ENCODE results near the gene COG6.

The COG6 gene

GRCh38 chr13:39672378-39673132, 17.1 kb downstream of the COG6 start:
- DNase-seq (ENCODE audit: low read depth), result peak; percentile 23
- H3K4me3 ChIP-seq (ENCODE audit: control insufficient read depth, low read depth, low read length), result no peak overlapping the region
- TF ChIP-seq CTCF (conservative IDR thresholded peaks at IDR 0.05; ENCODE audit: control insufficient read depth, insufficient read depth, low read depth, low read length), result no peak

GRCh38 chr13:39675904-39676303, 20.4 kb downstream of the COG6 start:
- no peak for DNase-seq (ENCODE audit: low read depth)

GRCh38 chr13:39676315-39676876, 20.9 kb downstream of the COG6 start:
- peak; percentile 46 for TF ChIP-seq CTCF (conservative IDR thresholded peaks at IDR 0.05; ENCODE audit: control insufficient read depth, insufficient read depth, low read depth, low read length)
- DNase-seq (ENCODE audit: low read depth), result peak; percentile 68

More at GRCh38 chr13:39675904-39676303, 20.4 kb downstream of the COG6 start:
- H3K4me3 ChIP-seq (ENCODE audit: control insufficient read depth, low read depth, low read length), result no peak overlapping the region
- TF ChIP-seq CTCF (conservative IDR thresholded peaks at IDR 0.05; ENCODE audit: control insufficient read depth, insufficient read depth, low read depth, low read length), result no peak

GRCh38 chr13:39682310-39682709, 26.8 kb downstream of the COG6 start:
- DNase-seq (ENCODE audit: low read depth), result no peak
- no peak for TF ChIP-seq CTCF (conservative IDR thresholded peaks at IDR 0.05; ENCODE audit: control insufficient read depth, insufficient read depth, low read depth, low read length)

More at GRCh38 chr13:39676315-39676876, 20.9 kb downstream of the COG6 start:
- no peak overlapping the region for H3K4me3 ChIP-seq (ENCODE audit: control insufficient read depth, low read depth, low read length)

GRCh38 chr13:39682788-39683187, 27.3 kb downstream of the COG6 start:
- TF ChIP-seq CTCF (conservative IDR thresholded peaks at IDR 0.05; ENCODE audit: control insufficient read depth, insufficient read depth, low read depth, low read length), result no peak

More at GRCh38 chr13:39682310-39682709, 26.8 kb downstream of the COG6 start:
- H3K4me3 ChIP-seq (ENCODE audit: control insufficient read depth, low read depth, low read length), result no peak overlapping the region

GRCh38 chr13:39684531-39685137, 29.2 kb downstream of the COG6 start:
- DNase-seq (ENCODE audit: low read depth), result peak; percentile 64
- no peak for TF ChIP-seq CTCF (conservative IDR thresholded peaks at IDR 0.05; ENCODE audit: control insufficient read depth, insufficient read depth, low read depth, low read length)
- no peak overlapping the region for H3K4me3 ChIP-seq (ENCODE audit: control insufficient read depth, low read depth, low read length)

More at GRCh38 chr13:39682788-39683187, 27.3 kb downstream of the COG6 start:
- H3K4me3 ChIP-seq (ENCODE audit: control insufficient read depth, low read depth, low read length), result no peak overlapping the region
- no peak for DNase-seq (ENCODE audit: low read depth)
